Uterus (tissue), 2 donors: ENCODE data around the gene ZNF750.

ENCODE experiments used
- CTCF ChIP-seq, 4 experiments: fragments of 200-600 bp in 2 of 4; fragments of 450-650 bp in 2 of 4; sonication (generic) in 2 of 4; IDR thresholded peaks; one replicate each; pipeline ENCODE4 v1.5.1; 2016 to 2019; ENCODE audit warnings: antibody characterized with exemption in 4 of 4, mild to moderate bottlenecking in 2 of 4, moderate library complexity in 1 of 4
- POLR2A ChIP-seq, 2 donors: fragments of 450-650 bp; IDR thresholded peaks; one replicate each; pipeline ENCODE4 v1.6.1; 2016; ENCODE audit warnings: antibody characterized with exemption in 2 of 2, mild to moderate bottlenecking in 1 of 2, moderate library complexity in 1 of 2

- TF ChIP-seq CTCF (IDR thresholded peaks at IDR 0.05) (no peak), POLR2A (IDR thresholded peaks at IDR 0.05) (no peak)
These were observed 60.3 kb downstream of the ZNF750 start for GRCh38 chr17:82779541-82779940.
